GM18909 (cell line): ENCODE results near the gene PLEKHS1.

Source experiments
- ATAC-seq: cut with Tn5 transposase; IDR thresholded peaks from one replicate; pipeline ENCODE4 v1.9.1; 2021; ENCODE audit warnings: mild to moderate bottlenecking; ENCODE audit not compliant: unreplicated experiment, poor library complexity

PLEKHS1 gene

DNA sequence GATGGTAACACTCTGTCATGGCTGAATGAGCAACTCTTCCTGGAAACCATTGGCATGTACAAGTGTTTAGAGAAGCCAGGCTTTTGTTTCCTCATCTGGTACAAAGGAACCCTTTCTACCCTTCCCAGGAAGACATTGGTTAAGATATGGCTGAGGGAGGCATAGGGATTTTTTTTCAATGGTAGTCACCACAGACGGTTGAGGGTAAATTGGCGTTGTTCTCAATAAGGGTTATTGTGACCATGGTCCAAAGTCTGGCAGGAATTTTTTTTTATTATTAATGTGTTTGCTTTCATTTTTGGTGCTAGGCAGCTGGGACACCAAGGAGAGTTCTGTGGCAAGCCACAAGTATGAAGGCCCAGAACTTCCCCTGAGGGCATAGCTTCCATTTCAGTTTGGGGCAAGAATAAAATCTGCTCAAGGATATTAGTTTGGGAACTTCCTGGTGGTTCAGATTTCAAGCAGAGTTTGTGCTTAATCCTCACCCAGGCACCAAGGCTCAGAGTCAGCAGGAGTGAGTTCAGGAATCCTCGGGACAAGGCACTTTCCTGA, at the start of gene PLEKHS1:
Gene PLEKHS1, plus strand, starts transcription at position 502 of the 552 bp plus-strand sequence. CDS start 3,596 bp downstream, outside the sequence.
- ATAC-seq, result no peak

DNA sequence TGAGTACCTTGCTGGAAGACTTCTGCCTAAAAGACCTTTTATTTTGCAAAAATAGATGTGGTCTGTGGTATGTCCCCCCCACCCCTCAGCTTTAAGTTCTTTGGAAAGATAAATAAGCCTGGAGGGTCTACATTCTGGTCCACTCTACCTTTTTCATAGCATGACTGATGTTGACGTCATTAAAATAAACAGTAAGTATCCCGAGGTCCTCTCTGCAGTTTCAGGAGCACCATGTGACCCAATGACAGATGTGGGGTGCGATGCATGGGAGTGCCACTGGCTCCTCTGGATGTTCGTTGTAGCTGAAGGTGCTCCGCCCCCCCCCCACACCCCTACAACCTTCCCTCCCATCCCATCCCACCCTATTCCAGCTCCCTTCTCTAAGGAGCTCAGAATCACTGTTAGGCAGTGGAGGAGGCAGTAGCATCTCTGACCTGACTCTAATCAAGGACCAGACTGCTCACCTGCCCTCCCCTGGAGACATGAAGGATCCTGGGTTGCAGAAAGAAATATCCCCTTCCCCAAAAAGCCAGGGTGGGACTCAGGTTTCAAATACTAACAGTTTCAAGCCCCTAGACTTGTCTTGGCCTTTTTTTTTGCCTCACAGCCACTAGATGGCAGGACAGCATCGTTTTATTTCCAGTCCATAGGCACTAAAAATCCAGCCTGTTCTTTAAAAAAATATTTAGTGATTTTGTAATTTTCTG, 46.7 kb upstream of the PLEKHS1 start:
- ATAC-seq, result no peak

DNA sequence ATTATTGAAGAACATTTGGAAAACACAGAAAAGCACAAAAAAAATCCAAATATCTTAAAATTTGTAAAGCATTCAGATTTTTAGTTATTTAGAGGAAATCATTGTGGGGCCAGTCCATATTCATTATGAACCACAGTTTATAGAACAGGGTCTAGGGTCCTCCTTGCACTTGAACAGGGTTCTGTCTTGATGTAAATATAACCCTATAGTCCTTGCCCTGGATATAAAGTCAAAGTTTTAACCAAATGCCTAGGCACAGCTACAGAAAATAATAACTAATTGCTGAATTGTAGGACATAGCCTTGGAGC, 46.2 kb upstream of the PLEKHS1 start:
- ATAC-seq, result no peak

DNA sequence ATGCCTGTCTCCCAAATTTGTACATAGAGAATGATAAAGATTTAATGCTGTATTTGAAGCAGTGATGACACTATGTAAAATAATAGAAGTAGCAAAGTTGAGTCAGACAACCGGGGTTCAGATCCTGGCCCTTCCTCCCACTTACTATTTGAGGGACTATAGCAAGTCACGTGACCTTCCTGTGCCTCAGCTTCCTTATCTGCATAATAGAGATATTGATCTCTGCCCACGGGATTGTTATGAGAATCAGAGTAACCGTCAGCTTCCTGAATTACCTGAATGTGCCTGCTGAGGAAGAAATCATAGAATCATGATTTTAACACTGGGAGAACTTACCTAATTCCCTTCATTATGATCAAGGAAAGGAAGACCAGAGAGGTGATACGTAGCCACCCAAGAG, 44.9 kb upstream of the PLEKHS1 start:
- no peak for ATAC-seq

DNA sequence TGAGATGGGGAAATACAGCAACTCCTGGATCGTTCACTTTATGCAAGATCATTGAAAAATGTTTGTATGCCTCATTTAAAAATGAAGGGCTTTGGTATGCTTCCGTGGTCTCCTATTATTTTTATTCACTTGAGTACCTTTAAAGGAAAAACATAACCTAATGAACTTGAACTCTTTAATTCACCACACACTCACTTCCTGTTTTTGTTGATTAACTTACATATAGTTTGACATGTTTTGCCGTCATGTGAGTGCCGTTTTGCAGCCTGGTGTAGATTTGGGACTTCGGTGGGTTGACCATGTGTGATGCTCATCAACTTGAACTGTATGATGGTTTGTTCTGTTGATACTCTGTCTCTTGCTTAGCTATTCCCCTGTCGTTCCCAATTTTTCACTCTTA, 42.8 kb upstream of the PLEKHS1 start:
- no peak for ATAC-seq

DNA sequence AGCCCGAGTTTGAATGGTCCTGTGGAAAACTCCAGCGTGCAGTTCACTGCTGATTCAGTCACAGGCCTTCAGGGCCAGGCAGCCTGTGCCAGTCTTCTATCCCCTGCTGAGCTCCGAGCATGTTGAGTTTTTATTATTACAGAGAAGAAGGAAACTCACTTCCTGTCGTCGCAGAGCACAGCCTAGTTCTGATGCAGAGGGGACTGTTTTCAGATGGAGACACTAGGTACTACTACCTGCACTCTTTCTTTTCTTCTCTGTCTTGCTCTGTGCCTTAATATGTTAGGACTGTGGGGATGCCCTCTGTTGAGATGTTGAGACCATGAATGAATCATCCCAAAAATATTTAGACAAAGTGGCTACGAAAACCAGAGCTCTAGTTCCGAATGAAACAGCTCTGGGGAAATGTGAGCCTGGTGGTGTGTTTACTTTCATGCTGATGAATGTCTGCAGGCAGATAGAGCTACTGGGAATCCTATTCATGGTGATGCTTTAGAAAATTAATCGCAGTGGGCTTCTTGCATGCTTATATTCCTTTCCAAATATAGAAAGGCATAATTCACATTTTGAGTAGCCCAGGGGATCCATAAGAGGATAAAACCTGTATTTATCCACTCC, 42.2 kb upstream of the PLEKHS1 start:
- no peak for ATAC-seq

GRCh38 chr10:113711142-113711541, 40.3 kb upstream of the PLEKHS1 start:
- no peak for ATAC-seq

GRCh38 chr10:113712024-113712423, 39.5 kb upstream of the PLEKHS1 start:
- ATAC-seq, result no peak

DNA sequence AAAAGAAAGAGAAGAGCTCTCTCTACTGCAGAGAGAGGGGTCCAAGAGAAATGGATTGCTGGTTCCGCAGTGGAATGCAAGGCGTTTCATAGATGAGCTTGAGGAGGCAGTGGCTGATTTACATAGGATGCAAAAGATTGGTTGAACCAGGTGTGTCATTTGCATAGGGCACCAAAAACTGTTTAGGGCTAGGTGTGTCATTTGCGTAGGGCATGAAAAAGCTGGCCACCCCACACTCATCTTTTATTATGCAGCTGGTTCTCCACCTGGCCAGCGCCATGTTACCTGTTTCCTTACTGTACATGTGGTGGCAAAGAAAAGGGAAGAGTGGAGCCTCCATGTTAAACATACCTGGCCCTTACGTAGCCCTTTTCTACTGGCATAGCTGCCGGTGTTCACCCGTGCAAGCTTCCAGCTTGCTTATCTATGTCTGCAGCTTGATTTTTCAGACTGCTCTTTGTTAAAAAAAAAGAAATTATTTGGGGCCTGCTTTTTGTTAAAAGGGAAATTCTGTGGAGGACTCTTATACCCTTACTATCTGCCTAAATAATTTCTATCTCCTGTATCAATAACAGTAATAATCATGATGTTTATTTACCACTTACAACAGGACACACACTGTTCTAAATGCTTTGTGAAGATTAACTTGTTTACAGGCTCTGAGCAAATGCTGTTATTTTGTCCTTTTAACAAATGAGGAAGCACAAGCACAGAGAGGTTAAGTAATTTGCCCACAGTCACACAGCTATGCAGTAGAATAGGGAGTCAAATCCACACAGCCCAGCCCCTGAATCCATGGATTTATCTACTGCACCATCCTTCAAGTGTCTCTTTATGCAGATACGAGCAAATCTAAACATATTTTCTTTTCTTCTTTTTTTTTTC, 38.5 kb upstream of the PLEKHS1 start:
- no peak for ATAC-seq

- ATAC-seq, result no peak
These were observed 37.9 kb upstream of the PLEKHS1 start for GRCh38 chr10:113713640-113713982.

DNA sequence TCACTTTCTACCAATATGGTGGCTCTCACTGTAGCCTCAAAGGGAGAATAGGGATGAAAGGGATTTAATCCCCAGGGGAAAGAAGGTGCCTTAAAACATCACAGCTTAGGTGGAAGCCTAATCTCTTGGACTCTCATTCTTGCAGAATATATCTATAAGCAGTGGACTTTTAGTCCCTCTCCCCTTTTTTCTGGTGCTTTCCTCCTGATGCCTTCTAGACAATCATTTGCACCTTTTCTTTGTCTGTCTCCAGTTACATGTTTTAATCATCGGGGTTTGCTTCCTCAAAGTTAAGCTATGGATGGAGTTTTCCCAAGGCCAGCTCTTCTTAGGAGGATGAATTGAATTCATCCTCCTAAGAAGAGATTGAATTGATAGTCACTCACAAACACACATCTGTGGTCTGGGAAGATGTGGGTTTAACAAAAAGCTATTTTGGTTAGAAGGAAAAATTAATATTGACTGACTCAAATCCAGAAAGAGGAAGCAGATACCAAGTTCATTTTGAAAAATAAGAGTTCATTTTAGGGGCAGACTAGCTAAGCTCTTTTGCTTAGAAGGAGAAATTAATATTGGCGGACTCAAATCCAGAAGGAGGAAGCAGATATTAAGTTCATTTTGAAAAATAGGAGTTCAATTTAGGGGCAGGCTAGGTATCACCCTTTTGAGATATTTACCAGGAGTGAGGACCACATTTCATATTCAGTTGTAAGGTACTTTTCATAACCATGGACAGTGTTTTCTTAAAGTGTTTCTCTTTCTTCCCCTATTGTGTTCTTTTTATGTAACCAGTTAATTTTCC, 35.2 kb upstream of the PLEKHS1 start:
- no peak for ATAC-seq

- ATAC-seq, result no peak
These were observed 32.3 kb upstream of the PLEKHS1 start for GRCh38 chr10:113718969-113719822.

GRCh38 chr10:113720386-113720785, 31.1 kb upstream of the PLEKHS1 start:
- no peak for ATAC-seq

GRCh38 chr10:113732160-113732881, 19.2 kb upstream of the PLEKHS1 start:
- no peak for ATAC-seq

DNA sequence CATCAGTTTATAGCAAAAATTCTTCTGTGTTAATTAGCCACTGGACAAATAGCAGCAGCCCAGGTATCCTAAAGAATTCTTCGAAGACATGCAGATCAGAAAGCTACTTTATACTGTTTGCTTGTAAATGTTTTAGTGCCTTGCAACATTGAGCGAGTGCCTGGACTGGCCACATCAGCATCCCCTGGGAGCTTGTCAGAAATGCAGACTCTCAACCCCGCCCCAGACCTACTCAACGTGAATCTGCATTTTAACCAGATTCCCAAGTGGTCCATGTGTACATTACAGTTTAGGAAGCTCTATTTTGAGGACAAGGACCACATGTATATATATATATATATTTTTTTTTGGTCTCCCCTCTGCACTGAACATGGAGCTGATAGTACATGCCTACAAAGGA, 18.5 kb upstream of the PLEKHS1 start:
- no peak for ATAC-seq

DNA sequence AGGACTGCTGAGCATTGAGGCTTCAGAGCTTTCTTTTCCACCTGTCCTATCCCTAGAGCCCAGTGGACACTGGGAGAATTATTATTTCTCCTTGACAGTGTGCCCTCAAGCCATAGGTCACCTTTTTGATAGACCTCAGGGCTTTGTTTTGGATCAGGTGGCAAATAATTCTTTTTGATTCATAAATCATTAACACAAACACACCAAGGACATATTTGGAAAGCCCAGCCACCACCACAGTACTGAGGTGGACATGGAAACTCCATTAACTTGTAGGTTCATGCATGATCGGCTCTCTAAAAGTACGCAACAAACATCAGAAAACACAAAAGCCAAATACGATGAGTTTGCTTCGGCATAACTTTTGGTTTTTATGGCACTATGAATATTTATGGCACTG, 17.8 kb upstream of the PLEKHS1 start:
- ATAC-seq, result no peak

- ATAC-seq, result peak; percentile 90
These were observed 15.6 kb upstream of the PLEKHS1 start for GRCh38 chr10:113735913-113736312.

- ATAC-seq, result no peak
These were observed 14.9 kb upstream of the PLEKHS1 start for GRCh38 chr10:113736576-113736975.

DNA sequence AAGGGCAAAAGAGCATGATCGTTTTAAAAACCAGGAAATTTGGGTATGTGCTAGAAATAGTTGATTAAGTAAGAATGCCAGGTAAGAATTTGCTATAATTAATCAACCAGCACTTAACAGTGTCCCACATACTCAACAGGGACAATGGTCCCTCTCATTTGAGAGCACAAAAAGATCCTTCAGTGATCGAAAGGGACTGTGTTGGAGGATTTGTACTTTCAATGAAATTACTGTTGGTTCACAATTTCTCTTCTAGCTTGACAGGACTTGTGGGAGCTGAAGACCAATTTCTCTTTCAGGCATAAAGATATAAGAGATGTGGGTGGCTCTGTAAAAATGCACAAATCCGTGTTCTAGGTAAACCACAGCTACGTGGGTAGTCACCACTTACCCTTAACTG, 12.5 kb upstream of the PLEKHS1 start:
- no peak for ATAC-seq
